Stimulated activated CD4-positive, alpha-beta T cell treated with anti-CD3 and anti-CD28 coated beads, Interleukin-2, amount 100 ng/mL, for 24 hours (primary cell): Measurements from ENCODE around the gene LSMEM2.
"Not testable (repeated sequence)": the region's sequence is repeated elsewhere in the genome, so short reads cannot be mapped to it uniquely, and the experiment has no call there.

Experiments used
- DNase-seq, 2 donors: peaks; one replicate each; pipeline ENCODE4 v3.0.0-alpha.2; 2020

Gene LSMEM2

GRCh38 chr3:50246517-50246954, 32.4 kb upstream of the LSMEM2 start:
- peak; percentile 85 to 86 for DNase-seq

GRCh38 chr3:50248387-50248786, 30.5 kb upstream of the LSMEM2 start:
- no peak for DNase-seq

GRCh38 chr3:50249457-50249856, 29.4 kb upstream of the LSMEM2 start:
- DNase-seq: no peak

GRCh38 chr3:50250514-50250913, 28.4 kb upstream of the LSMEM2 start:
- DNase-seq: no peak

GRCh38 chr3:50251220-50251619, 27.7 kb upstream of the LSMEM2 start:
- DNase-seq: peak; percentile 64 to 65

GRCh38 chr3:50254577-50255250, 24.2 kb upstream of the LSMEM2 start:
- no peak for DNase-seq

GRCh38 chr3:50255251-50255615, 23.7 kb upstream of the LSMEM2 start:
- DNase-seq: no peak

- peak; percentile 52 to 64 for DNase-seq
These were observed 21.7 kb upstream of the LSMEM2 start for GRCh38 chr3:50256978-50257890.

GRCh38 chr3:50258029-50258680, 20.7 kb upstream of the LSMEM2 start:
- no peak for DNase-seq

- DNase-seq: no peak
These were observed 19.9 kb upstream of the LSMEM2 start for GRCh38 chr3:50258979-50259378.

- DNase-seq: no peak
These were observed 19.4 kb upstream of the LSMEM2 start for GRCh38 chr3:50259432-50260026.

GRCh38 chr3:50260027-50260941, 18.6 kb upstream of the LSMEM2 start:
- DNase-seq: peak; percentile 82 to 90

GRCh38 chr3:50260942-50261441, 17.9 kb upstream of the LSMEM2 start:
- no peak for DNase-seq

GRCh38 chr3:50261505-50261904, 17.4 kb upstream of the LSMEM2 start:
- no peak for DNase-seq

- not testable (repeated sequence) for DNase-seq
These were observed 16.7 kb upstream of the LSMEM2 start for GRCh38 chr3:50262200-50262599.

- DNase-seq: no peak
These were observed 16.1 kb upstream of the LSMEM2 start for GRCh38 chr3:50262778-50263177.

- no peak for DNase-seq
These were observed 15.2 kb upstream of the LSMEM2 start for GRCh38 chr3:50263478-50264382.

- no peak for DNase-seq
These were observed 14.4 kb upstream of the LSMEM2 start for GRCh38 chr3:50264383-50264963.

- no peak for DNase-seq
These were observed 13.9 kb upstream of the LSMEM2 start for GRCh38 chr3:50264964-50265485.

- DNase-seq: no peak
These were observed 13.3 kb upstream of the LSMEM2 start for GRCh38 chr3:50265571-50265970.
